Left ventricle myocardium superior (tissue), 1 donor: ENCODE data around the gene TCHH. TPM values are rescaled to one million over a fixed set of nuclear protein-coding genes. Genes with fewer than 3 reads are reported as not detected.
"Not testable (repeated sequence)": the region's sequence is repeated elsewhere in the genome, so short reads cannot be mapped to it uniquely, and the experiment has no call there.

Experiments
- ATAC-seq: fragments of 200-7000 bp; cut with Tn5 transposase; one replicate; pipeline ENCODE4 v1.9.1; 2020; ENCODE audit warnings: mild to moderate bottlenecking, moderate library complexity
- DNase-seq: peaks from one replicate; pipeline ENCODE4 v3.0.0-alpha.2; 2020
- intact Hi-C: fragments of 100-400 bp; cut with micrococcal nuclease; formaldehyde crosslinking; loops from one replicate; pipeline ENCODE4 v1.11.0; 2022
- total RNA-seq: library from RNA; stranded (reverse); fragmentation: NEBNext Ultra II Directional; extraction: Animal tissue kit (Norgen Biotek cat#: 25700); gene quantifications from one replicate; pipeline ENCODE4 v1.2.1, GENCODE V29; 2021
- donor health status: DM: no; HTN: yes; CAD: no; lungs with severe emphysema.

Gene TCHH
- total RNA-seq, 1 donor from 2014 or later: 0.02 TPM

DNA sequence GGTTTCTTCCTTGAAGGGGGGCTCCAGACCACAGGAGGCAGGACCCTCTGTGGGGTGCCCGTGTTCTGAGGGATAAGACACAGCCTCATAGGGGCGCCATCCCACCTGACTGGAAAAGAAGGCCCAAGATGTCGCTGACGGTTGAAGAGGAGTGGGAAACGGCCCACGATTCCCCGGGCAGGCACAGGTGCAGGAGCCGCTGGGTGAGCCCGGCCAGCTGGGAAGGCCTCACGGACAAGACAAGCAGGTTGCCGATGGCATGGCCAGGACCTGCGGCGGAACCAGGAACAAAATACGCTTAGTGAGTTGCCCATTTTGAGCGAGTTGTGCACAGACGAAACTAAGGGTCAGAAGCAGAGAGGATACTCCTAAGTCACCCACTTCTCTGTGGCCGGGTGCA is 34.8 kb downstream of the TCHH start:
- intact Hi-C loops, DNase-seq, ATAC-seq: not testable (repeated sequence)

DNA sequence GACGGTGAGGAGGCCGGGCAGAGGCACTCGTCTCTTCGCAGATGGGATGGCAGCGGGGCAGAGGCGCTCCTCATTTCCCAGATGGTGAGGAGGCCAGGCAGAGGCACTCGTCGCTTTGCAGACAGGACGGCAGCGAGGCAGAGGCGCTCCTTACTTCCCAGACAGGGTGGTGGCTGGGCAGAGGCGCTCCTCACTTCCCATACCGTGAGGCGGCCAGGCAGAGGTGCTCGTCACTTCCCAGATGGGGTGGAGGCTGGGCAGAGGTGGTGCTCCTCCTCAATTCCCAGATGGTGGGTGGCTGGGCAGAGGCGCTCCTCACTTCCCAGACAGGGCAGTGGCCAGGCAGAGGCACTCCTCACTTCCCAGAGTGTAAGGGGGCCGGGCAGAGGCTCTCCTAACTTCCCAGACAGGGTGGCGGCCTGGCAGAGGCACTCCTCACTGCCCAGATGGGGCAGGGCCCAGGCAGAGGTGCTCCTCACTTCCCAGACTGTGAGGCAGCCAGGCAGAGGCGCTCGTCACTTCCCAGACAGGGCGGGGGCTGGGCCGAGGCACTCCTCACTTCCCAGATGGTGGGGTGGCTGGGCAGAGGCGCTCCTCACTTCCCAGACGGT is 36.3 kb downstream of the TCHH start:
- intact Hi-C loops: no loop called here
- no peak for DNase-seq
- ATAC-seq: no peak

DNA sequence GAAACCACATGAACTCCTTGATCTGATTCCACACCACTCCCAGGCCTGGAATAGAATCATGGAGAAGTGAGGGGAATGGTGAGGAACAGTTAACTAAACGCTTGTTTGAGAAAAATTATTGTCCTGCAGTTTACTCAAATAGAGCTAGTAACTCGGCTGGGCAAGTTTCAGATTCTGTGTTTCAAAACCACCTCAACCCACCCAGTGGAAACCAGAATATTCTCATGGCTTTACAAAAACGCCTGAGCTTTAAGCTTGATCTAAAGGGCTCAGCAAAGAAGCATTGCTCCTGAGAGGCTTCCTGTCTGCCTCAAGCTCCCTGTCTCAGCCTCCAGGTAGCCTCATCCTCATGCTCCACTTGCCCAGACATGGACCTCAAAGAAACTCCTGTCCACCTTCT is 42.9 kb downstream of the TCHH start:
- no peak for DNase-seq
- intact Hi-C loops: no loop called here
- no peak for ATAC-seq

DNA sequence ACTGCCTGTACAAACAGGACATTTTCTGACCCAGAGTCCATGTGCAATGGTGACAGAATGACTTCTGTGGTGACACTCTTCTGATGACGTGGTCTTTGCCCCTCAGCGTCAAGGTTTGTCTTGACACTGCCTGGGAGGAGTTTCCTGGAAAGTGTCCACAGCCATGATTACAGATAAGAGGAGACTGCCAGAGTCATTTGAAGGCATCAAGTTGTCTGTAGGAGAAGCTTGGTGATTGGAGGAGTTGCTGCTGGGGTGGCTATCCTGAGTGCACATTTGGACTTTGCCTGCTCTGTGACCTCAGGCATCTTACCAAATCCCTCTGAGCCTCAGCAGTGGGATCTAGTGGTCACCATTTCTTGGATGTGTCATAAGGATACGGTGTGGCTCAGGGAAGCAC is 44.1 kb downstream of the TCHH start:
- DNase-seq (no peak), ATAC-seq (no peak)
- intact Hi-C loops: no loop called here

DNA sequence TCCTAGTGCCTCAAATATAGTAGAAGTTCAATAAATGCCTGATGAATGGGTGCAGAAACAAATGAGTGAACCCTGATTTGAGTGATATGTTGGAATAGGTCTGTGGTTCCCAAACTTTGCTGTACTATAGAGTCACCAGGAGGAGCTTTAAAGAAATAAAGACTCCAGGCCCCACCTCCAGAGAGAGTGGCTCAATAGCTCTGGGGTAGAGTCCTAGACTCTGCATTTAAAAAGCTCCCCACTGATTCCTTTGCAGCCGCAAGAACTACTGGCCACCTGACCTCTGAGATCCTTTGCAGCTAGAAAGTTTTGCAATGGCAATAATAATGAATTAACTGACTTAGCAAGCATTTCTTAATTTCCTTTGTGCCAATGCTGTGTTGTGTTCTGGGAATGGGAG is 47.3 kb downstream of the TCHH start:
- intact Hi-C loops: no loop called here

DNA sequence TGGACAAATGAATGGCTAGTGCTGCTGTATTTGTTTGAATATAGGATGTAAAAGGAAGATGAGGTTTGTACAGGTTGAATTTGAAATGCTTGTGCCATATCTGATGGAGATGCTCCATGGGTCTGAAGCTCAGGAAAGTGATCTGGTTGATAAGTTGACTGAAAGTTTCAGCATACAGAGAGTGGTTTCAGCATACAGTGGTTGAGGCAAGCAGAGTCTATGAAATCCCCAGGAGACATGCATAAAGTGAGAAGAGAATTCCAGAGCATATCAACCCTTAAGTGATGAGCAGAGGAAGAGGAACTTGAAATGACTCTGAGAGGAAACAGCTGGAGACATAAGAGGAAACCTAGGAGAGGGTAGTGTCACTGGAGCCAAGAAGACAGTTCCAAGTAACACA is 48.1 kb downstream of the TCHH start:
- ATAC-seq (no peak), DNase-seq (no peak)
- intact Hi-C loops: no loop called here

More for the DNA sequence above, 47.3 kb downstream of the TCHH start:
- DNase-seq (no peak), ATAC-seq (no peak)

DNA sequence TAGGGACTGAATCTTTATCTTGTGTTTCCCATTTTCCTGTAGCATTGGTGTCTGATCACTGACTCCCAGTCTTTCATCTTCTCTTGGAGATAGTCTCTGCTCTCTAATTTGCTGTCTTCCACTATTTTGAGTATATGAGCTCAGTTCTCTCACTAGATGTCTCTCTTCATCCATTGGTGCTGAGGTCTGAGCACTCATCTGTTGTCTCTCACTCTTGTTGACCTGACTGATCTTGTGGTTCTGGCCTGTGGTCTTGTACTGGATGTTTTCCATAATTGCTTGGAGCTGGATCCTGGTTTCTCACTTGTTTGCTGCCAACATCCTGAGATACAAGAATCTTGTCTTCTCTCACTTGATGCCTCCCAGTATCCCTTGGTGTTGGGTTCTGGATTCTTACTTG is 53.3 kb downstream of the TCHH start:
- intact Hi-C loops: no loop called here
- no peak for DNase-seq
- ATAC-seq: no peak

Other genes with a start within 250 kb of the TCHH start
- 16.6 TPM for gene THEM4, start 205.9 kb downstream of the TCHH start, total RNA-seq
- gene S100A10, start 121.6 kb downstream of the TCHH start, total RNA-seq: 201 TPM
- gene S100A11, start 78.4 kb downstream of the TCHH start, total RNA-seq: 65.8 TPM
- not detected for gene TCHHL1, start 26.4 kb downstream of the TCHH start, total RNA-seq
- gene RPTN, start 43.8 kb upstream of the TCHH start, total RNA-seq: not detected
- not detected for gene HRNR, start 108.7 kb upstream of the TCHH start, total RNA-seq
- not detected for gene FLG, start 209.8 kb upstream of the TCHH start, total RNA-seq
- not detected for gene FLG2, start 244.6 kb upstream of the TCHH start, total RNA-seq